Measurements from ENCODE around the gene HGFAC.

DNA sequence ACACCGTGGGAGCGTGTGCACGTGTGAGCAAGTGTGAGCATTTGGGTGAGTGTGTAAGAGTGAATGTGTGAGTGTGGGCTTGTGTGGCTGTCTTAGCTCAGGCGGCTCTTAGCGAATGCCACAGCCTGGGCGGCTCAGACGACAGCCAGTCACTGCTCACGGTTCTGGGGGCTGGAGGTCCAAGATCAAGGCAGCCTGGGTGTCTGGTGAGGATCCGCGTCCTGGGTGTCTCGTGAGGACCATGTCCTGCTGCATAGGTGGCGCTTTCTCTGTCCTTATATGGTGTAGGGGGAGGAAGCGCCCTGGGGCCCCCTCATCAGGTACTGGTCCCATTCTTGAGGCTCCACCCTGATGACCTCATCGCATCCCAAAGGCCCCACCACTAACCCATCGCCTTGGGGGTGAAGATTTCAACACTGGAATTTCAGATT, 25.8 kb downstream of the HGFAC start:
- TF ChIP-seq, protein P1, sequence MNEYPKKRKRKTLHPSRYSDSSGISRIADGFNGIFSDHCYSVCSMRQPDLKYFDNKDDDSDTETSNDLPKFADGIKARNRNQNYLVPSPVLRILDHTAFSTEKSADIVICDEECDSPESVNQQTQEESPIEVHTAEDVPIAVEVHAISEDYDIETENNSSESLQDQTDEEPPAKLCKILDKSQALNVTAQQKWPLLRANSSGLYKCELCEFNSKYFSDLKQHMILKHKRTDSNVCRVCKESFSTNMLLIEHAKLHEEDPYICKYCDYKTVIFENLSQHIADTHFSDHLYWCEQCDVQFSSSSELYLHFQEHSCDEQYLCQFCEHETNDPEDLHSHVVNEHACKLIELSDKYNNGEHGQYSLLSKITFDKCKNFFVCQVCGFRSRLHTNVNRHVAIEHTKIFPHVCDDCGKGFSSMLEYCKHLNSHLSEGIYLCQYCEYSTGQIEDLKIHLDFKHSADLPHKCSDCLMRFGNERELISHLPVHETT (CRISPR knock-in tag; conservative IDR thresholded peaks at IDR 0.05): no peak
- TF ChIP-seq FOXA1 (IDR thresholded peaks at IDR 0.05): no peak
- no peak for TF ChIP-seq FOXA1 (CRISPR knock-in tag; IDR thresholded peaks at IDR 0.05)
- TF ChIP-seq ZNF672 (CRISPR knock-in tag; IDR thresholded peaks at IDR 0.05): no peak

Measured in HepG2 (cell line).